ENCODE measurements around the gene ARL4A.

The ARL4A gene

DNA sequence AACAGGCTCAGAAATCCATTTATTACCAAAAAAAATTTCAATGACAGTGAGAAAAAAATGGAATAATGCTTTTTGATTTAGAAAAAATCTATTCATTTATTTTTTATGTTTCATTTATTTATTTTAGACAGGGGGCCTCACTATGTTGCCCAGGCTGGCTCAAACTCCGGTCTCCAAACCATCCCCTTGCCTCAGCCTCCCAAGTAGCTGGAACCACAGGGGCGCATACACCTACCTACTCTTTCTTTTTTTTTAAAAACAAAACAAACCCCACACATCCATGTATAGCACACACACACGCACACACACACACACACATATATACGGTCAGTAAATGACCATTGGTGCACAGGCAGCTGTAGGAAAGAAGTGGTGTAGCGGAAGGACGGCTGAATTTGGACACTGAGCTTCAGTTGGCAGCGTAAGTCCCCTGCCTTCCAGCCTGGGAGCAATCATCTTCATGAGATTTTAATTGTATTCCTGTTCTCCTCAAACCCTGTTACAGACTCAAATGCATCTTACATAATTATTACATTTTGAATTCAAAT lies 28.8 kb downstream of the ARL4A start:
- Histone ChIP-seq H3K9me3 (ENCODE audit: insufficient read depth, low read length) (no peaks in the 10 kb centered on the region), H3K36me3 (replicated peaks; ENCODE audit: low read depth, low read length) (no peaks in the 10 kb centered on the region), H3K9ac (ENCODE audit: low read length) (no peak overlapping the region), H3K79me2 (ENCODE audit: low read length) (no peaks in the 10 kb centered on the region), H3K4me3 (ENCODE audit: low read length) (no peak overlapping the region), H3K27ac (ENCODE audit: low read length) (no peak overlapping the region), H3K27me3 (ENCODE audit: low read depth, low read length) (no peaks in the 10 kb centered on the region), H4K20me1 (ENCODE audit: insufficient read depth, low read length) (no peaks in the 10 kb centered on the region), H2AFZ (ENCODE audit: low read depth, low read length) (no peak overlapping the region), H3K4me2 (ENCODE audit: low read length) (no peak overlapping the region), H3K4me1 (ENCODE audit: low read length) (no peaks in the 10 kb centered on the region)
- TF ChIP-seq EZH2phosphoT487 (IDR thresholded peaks at IDR 0.05; ENCODE audit: low read depth) (no peak), CTCF (IDR thresholded peaks at IDR 0.05; ENCODE audit: low read depth, low read length) (no peak)

DNA sequence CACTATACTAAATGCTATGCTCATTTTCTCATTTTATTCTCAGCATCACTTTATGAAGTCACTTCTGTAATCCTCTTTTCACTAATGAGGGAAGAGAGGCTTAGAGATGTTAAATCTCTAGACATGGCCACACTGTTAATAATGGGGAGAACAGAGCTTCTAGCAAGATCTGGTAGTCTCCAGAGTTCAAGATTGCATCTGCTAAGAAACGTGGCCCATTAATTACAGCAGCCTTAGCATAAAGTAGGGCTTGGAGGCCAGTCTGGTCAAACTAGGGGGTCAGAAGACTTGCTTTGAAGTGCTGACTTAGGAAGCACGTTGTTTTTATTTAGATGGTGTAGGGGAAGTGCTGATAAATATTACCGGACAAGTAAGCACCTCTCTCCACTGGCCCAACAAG lies 29.3 kb downstream of the ARL4A start:
- no peak overlapping the region for H3K4me3 ChIP-seq (ENCODE audit: low read length)
- no peaks in the 10 kb centered on the region for H3K79me2 ChIP-seq (ENCODE audit: low read length)
- no peaks in the 10 kb centered on the region for H3K36me3 ChIP-seq (replicated peaks; ENCODE audit: low read depth, low read length)
- H2AFZ ChIP-seq (ENCODE audit: low read depth, low read length), result no peak overlapping the region
- no peak overlapping the region for H3K9ac ChIP-seq (ENCODE audit: low read length)
- no peaks in the 10 kb centered on the region for H3K27me3 ChIP-seq (ENCODE audit: low read depth, low read length)
- H3K4me2 ChIP-seq (ENCODE audit: low read length), result no peak overlapping the region
- TF ChIP-seq EZH2phosphoT487 (IDR thresholded peaks at IDR 0.05; ENCODE audit: low read depth) (no peak), CTCF (IDR thresholded peaks at IDR 0.05; ENCODE audit: low read depth, low read length) (no peak)
- H4K20me1 ChIP-seq (ENCODE audit: insufficient read depth, low read length), result no peaks in the 10 kb centered on the region
- no peak overlapping the region for H3K27ac ChIP-seq (ENCODE audit: low read length)
- no peaks in the 10 kb centered on the region for H3K4me1 ChIP-seq (ENCODE audit: low read length)
- H3K9me3 ChIP-seq (ENCODE audit: insufficient read depth, low read length), result no peaks in the 10 kb centered on the region

GRCh38 chr7:12719141-12719919 lies 31.9 kb downstream of the ARL4A start:
- H3K4me3 ChIP-seq (ENCODE audit: low read length), result no peak overlapping the region
- H3K79me2 ChIP-seq (ENCODE audit: low read length), result no peaks in the 10 kb centered on the region
- no peak overlapping the region for H2AFZ ChIP-seq (ENCODE audit: low read depth, low read length)
- no peak for TF ChIP-seq CTCF (IDR thresholded peaks at IDR 0.05; ENCODE audit: low read depth, low read length)
- TF ChIP-seq EZH2phosphoT487 (IDR thresholded peaks at IDR 0.05; ENCODE audit: low read depth), result no peak
- H3K9me3 ChIP-seq (ENCODE audit: insufficient read depth, low read length), result no peaks in the 10 kb centered on the region
- no peak overlapping the region for H3K4me2 ChIP-seq (ENCODE audit: low read length)
- no peaks in the 10 kb centered on the region for H3K27me3 ChIP-seq (ENCODE audit: low read depth, low read length)
- H3K27ac ChIP-seq (ENCODE audit: low read length), result no peak overlapping the region
- H3K9ac ChIP-seq (ENCODE audit: low read length), result no peak overlapping the region
- no peaks in the 10 kb centered on the region for H4K20me1 ChIP-seq (ENCODE audit: insufficient read depth, low read length)
- H3K36me3 ChIP-seq (replicated peaks; ENCODE audit: low read depth, low read length), result no peaks in the 10 kb centered on the region
- H3K4me1 ChIP-seq (ENCODE audit: low read length), result no peaks in the 10 kb centered on the region

DNA sequence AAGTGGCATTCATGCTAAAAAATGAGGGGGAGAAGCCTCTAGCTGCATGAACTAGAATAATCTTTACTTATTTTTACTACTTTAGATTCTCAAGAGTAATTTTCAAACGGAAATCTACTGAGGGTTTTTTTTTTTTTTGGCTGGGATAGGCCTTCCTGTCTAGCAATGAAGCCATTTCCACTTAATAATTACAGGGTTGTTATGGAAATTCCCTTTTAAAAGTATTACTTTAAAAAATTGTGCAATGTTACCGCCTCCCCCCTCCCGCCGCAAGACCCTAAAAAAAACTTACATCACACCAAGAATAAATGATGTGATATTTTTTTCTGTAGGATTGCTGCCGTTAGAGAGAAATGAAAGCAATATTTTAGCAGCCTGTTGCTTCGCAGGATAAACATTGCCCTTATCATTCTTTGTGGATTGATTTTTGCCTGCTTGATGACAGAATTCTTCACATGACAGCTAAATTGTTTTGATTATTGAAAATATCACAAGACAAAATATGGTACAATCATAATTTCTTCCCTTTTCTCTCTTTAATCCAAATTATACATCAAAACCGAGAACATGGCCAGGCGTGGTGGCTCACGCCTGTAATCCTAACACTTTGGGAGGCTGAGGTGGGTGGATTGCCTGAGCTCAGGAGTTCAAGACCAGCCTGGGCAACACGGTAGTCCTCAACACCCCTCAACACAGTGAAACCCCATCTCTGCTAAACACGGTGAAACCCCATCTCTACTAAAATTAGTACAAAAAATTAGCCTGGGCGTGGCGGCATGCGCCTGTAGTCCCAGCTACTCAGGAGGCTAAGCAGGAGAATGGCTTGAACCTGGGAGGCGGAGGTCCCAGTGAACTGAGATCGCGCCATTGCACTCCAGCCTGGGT lies 32.8 kb downstream of the ARL4A start:
- H3K4me2 ChIP-seq (ENCODE audit: low read length), result no peak overlapping the region
- H3K4me3 ChIP-seq (ENCODE audit: low read length), result no peak overlapping the region
- H3K79me2 ChIP-seq (ENCODE audit: low read length), result no peaks in the 10 kb centered on the region
- TF ChIP-seq EZH2phosphoT487 (IDR thresholded peaks at IDR 0.05; ENCODE audit: low read depth) (no peak), CTCF (IDR thresholded peaks at IDR 0.05; ENCODE audit: low read depth, low read length) (no peak)
- no peaks in the 10 kb centered on the region for H3K9me3 ChIP-seq (ENCODE audit: insufficient read depth, low read length)
- no peaks in the 10 kb centered on the region for H3K4me1 ChIP-seq (ENCODE audit: low read length)
- no peaks in the 10 kb centered on the region for H4K20me1 ChIP-seq (ENCODE audit: insufficient read depth, low read length)
- H3K9ac ChIP-seq (ENCODE audit: low read length), result no peak overlapping the region
- no peaks in the 10 kb centered on the region for H3K27me3 ChIP-seq (ENCODE audit: low read depth, low read length)
- no peaks in the 10 kb centered on the region for H3K36me3 ChIP-seq (replicated peaks; ENCODE audit: low read depth, low read length)
- no peak overlapping the region for H3K27ac ChIP-seq (ENCODE audit: low read length)
- H2AFZ ChIP-seq (ENCODE audit: low read depth, low read length), result no peak overlapping the region

Measured in OCI-LY3 (cell line).